HG03039 (cell line): Measurements from ENCODE around the gene SPINK1.
"Not testable (repeated sequence)": the region's sequence is repeated elsewhere in the genome, so short reads cannot be mapped to it uniquely, and the experiment has no call there.

ENCODE experiments used
- ATAC-seq: cut with Tn5 transposase; IDR thresholded peaks from one replicate; pipeline ENCODE4 v1.9.1; 2021; ENCODE audit warnings: mild to moderate bottlenecking, moderate library complexity; ENCODE audit not compliant: unreplicated experiment

The SPINK1 gene

GRCh38 chr5:147854894-147855773, 23.7 kb upstream of the SPINK1 start:
- no peak for ATAC-seq

- no peak for ATAC-seq
These were observed 22.9 kb upstream of the SPINK1 start for GRCh38 chr5:147854331-147854730.

GRCh38 chr5:147853372-147853987, 22.0 kb upstream of the SPINK1 start:
- no peak for ATAC-seq

- no peak for ATAC-seq
These were observed 20.9 kb upstream of the SPINK1 start for GRCh38 chr5:147852365-147852764.

GRCh38 chr5:147851578-147851977, 20.1 kb upstream of the SPINK1 start:
- no peak for ATAC-seq

GRCh38 chr5:147849226-147849625, 17.8 kb upstream of the SPINK1 start:
- ATAC-seq = no peak

- ATAC-seq = no peak
These were observed 14.1 kb upstream of the SPINK1 start for GRCh38 chr5:147845618-147846017.

GRCh38 chr5:147844846-147845245, 13.4 kb upstream of the SPINK1 start:
- no peak for ATAC-seq

- ATAC-seq = no peak
These were observed 11.4 kb upstream of the SPINK1 start for GRCh38 chr5:147842869-147843268.

- ATAC-seq = no peak
These were observed 5.0 kb upstream of the SPINK1 start for GRCh38 chr5:147836439-147836838.

- ATAC-seq = no peak
These were observed 3.9 kb upstream of the SPINK1 start for GRCh38 chr5:147835386-147835798.

GRCh38 chr5:147832541-147832940, 1.1 kb upstream of the SPINK1 start:
- no peak for ATAC-seq

GRCh38 chr5:147830035-147830434, 1.4 kb downstream of the SPINK1 start:
- no peak for ATAC-seq

GRCh38 chr5:147827017-147827416, 4.5 kb downstream of the SPINK1 start:
- ATAC-seq = not testable (repeated sequence)

- ATAC-seq = no peak
These were observed 5.1 kb downstream of the SPINK1 start for GRCh38 chr5:147826361-147826760.

GRCh38 chr5:147822686-147823491, 8.6 kb downstream of the SPINK1 start:
- peak; percentile 74 for ATAC-seq

GRCh38 chr5:147822222-147822621, 9.2 kb downstream of the SPINK1 start:
- not testable (repeated sequence) for ATAC-seq

- ATAC-seq = no peak
These were observed 9.7 kb downstream of the SPINK1 start for GRCh38 chr5:147821766-147822165.

GRCh38 chr5:147819261-147819770, 12.2 kb downstream of the SPINK1 start:
- ATAC-seq = no peak

GRCh38 chr5:147818290-147818689, 13.2 kb downstream of the SPINK1 start:
- no peak for ATAC-seq

GRCh38 chr5:147813696-147814095, 17.8 kb downstream of the SPINK1 start:
- ATAC-seq = no peak
